ENCODE measurements around the gene RUSC2.
"Not testable (repeated sequence)": the region's sequence is repeated elsewhere in the genome, so short reads cannot be mapped to it uniquely, and the experiment has no call there.

RUSC2 gene

DNA sequence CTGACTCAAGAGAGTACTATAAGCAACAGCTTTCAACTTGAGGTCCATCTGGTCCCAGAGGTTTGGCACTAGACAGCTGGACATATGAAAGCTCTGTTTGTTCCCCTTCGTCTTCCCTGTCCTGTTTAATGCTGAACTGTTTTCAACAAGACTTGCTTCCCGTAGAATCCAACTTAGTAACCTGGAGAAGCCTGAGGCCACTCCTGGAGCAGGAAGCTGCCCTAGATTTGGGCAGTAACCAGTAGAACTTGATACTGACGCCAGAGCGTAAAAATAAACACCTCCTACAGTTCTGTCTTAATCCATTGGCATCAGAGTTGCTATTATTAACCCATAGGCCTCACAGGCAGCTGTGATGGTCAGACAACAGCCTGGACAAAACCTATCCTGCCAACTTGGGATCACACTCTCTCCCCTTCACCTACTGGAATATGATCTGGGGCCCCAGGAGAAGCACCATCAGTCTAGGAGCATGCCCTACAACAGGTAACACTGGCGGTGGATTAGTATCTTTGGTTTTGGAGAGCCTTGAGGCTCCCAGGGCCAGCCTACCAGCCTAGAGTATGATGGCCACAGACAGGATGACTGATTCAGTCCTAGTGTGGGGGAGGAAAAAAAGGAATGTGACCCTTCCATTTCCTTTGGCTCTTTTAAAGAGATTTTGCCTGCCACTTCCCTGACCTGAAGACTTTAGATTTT lies 29.2 kb downstream of the RUSC2 start:
- TF ChIP-seq, protein P1, sequence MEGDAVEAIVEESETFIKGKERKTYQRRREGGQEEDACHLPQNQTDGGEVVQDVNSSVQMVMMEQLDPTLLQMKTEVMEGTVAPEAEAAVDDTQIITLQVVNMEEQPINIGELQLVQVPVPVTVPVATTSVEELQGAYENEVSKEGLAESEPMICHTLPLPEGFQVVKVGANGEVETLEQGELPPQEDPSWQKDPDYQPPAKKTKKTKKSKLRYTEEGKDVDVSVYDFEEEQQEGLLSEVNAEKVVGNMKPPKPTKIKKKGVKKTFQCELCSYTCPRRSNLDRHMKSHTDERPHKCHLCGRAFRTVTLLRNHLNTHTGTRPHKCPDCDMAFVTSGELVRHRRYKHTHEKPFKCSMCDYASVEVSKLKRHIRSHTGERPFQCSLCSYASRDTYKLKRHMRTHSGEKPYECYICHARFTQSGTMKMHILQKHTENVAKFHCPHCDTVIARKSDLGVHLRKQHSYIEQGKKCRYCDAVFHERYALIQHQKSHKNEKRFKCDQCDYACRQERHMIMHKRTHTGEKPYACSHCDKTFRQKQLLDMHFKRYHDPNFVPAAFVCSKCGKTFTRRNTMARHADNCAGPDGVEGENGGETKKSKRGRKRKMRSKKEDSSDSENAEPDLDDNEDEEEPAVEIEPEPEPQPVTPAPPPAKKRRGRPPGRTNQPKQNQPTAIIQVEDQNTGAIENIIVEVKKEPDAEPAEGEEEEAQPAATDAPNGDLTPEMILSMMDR (IDR thresholded peaks at IDR 0.05; ENCODE audit: extremely low read depth, insufficient read depth, missing control alignments): no peak
- no peak for DNase-seq (ENCODE audit: low spot score)
- in situ Hi-C loops (cut with MboI; ENCODE audit: low pct_unique_long_range_greater_than_20kb, low sequenced_read_pairs, unreplicated experiment): no loop called here

DNA sequence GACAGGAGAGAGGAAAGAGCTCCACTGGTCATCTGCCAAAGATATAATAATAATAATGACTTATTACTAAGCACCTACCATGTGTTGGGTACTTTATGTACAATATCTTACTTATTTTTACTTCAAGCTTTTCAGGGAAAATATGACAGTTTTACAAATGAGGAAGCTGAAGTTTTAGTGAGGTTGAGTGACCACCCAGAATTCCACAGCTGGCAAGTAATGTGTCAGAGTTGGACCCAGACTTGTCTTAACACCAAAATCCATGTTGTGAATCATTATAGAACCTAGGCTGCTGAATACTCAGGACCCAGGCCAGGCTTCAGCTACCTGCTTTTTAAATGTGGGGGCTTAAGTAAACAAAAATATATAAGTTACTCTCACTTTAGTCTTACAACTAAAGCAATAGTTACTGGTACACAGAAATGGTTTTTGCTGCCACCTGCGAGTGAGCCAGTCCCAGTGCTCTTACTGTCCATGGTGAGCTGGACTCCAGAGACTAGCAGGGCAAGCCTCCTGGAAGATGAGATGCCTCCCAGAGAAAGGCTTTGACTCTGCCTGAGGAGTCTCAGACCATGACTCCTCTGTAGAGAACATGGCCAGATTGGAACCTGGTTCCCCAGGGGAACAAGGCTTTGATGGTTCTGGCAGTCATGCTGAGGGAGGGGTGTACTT lies 29.9 kb downstream of the RUSC2 start:
- in situ Hi-C loops (cut with MboI; ENCODE audit: low pct_unique_long_range_greater_than_20kb, low sequenced_read_pairs, unreplicated experiment): no loop called here
- no peak for DNase-seq (ENCODE audit: low spot score)
- TF ChIP-seq, protein P1 (IDR thresholded peaks at IDR 0.05; ENCODE audit: extremely low read depth, insufficient read depth, missing control alignments): no peak

DNA sequence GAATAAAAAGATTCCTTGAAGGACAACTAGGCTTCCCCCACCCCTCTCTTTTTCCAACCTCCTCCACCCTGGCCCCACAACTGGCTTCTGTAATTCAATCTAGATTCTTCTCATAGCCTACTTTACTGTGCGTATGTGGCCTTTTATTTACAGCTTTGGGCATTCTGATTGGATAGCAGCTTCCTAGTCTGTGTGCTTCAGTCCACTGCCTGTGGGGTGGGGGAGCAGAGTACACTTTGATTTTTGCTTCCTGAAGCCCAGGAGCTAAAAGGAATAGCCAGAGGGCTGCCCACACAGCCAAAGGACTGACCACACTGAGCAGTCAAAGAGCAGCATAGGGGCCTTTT lies 30.4 kb downstream of the RUSC2 start:
- in situ Hi-C loops (cut with MboI; ENCODE audit: low pct_unique_long_range_greater_than_20kb, low sequenced_read_pairs, unreplicated experiment): no loop called here
- TF ChIP-seq, protein P1 (IDR thresholded peaks at IDR 0.05; ENCODE audit: extremely low read depth, insufficient read depth, missing control alignments): no peak
- DNase-seq (ENCODE audit: low spot score): no peak

DNA sequence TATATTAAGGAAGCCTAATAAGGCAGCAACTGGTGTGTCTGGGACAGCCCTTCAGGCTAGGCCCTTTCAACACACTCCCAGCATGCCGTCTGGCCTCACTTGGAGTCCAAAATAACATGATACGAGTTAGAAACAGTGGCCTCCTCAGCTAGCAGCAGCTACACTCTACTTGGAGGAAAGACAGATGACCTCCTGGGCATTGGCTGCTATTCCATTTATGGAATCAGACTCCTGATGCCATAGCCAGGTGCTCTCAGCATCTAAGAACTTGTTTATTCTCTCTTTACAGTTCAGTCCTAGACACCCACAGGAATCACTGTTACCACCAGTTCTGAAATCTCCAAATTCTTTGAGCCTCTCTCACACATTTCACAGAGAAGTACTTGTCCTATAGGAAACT lies 31.8 kb downstream of the RUSC2 start:
- no peak for DNase-seq (ENCODE audit: low spot score)
- TF ChIP-seq, protein P1 (IDR thresholded peaks at IDR 0.05; ENCODE audit: extremely low read depth, insufficient read depth, missing control alignments): no peak
- in situ Hi-C loops (cut with MboI; ENCODE audit: low pct_unique_long_range_greater_than_20kb, low sequenced_read_pairs, unreplicated experiment): no loop called here

DNA sequence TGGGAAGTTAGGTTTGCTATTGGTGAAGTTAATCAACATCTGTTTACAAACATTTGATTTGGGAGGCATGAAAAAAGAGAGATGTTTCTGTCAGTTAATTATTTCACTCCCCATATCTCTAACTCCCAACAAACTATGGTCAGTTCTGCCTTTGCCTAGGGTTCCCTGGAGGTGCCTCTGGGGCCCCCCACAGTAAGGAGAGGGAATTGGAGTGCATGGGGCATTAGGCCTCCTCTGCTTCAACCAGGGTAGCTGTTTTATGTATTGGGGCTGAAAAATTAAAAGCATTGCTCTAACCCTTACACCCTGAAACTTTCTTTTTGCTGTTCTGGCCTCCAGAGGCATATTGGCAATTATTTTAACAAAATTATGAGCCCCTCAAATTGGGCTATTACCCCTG lies 32.3 kb downstream of the RUSC2 start:
- no peak for DNase-seq (ENCODE audit: low spot score)
- in situ Hi-C loops (cut with MboI; ENCODE audit: low pct_unique_long_range_greater_than_20kb, low sequenced_read_pairs, unreplicated experiment): no loop called here
- TF ChIP-seq, protein P1 (IDR thresholded peaks at IDR 0.05; ENCODE audit: extremely low read depth, insufficient read depth, missing control alignments): no peak

DNA sequence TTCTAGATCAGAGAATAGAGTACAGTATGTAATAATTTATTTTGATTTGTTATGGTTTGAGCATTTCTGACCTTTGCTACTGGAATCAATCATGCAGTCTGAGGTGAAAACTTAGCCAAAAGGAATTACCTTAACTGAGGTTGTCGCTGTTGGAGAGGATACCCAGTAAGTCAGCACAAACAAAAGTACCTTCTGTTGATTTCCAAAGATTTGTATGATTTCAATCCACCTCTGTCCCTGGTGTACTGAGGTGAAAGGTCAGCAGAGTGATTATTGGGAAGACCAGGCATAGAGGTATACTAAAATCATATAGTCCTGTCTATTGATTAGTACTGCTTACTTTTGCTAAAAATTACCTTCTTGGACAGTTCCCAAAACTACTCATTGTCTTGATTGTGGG lies 32.8 kb downstream of the RUSC2 start:
- TF ChIP-seq, protein P1 (IDR thresholded peaks at IDR 0.05; ENCODE audit: extremely low read depth, insufficient read depth, missing control alignments): no peak

DNA sequence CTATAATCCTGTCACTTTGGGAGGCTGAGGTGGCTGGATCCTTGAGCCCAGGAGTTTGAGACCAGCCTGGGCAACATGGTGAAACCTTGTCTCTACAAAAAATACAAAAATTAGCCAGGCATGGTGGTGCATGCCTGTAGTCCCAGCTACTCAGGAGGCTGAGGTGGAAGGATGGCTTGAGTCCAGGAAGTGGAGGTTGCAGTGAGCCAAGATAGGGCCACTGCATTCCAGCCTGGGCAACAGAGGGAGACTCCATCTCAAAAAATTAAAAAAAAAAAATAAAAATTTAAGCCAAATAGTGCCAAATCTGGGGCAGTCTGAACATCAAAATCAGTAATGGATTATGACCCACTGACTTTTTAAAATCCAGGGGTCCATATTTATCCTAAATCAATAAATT lies 33.6 kb downstream of the RUSC2 start:
- DNase-seq (ENCODE audit: low spot score); in situ Hi-C loops (cut with MboI; ENCODE audit: low pct_unique_long_range_greater_than_20kb, low sequenced_read_pairs, unreplicated experiment): not testable (repeated sequence)

More for the DNA sequence above, 32.8 kb downstream of the RUSC2 start:
- in situ Hi-C loops (cut with MboI; ENCODE audit: low pct_unique_long_range_greater_than_20kb, low sequenced_read_pairs, unreplicated experiment): no loop called here
- no peak for DNase-seq (ENCODE audit: low spot score)
